AG09309 (cell line): ENCODE data around the gene LPA.
"Not testable (repeated sequence)": the region's sequence is repeated elsewhere in the genome, so short reads cannot be mapped to it uniquely, and the experiment has no call there.

ENCODE experiments used
- DNase-seq: peaks from one replicate; pipeline ENCODE4 v3.0.0-alpha.2; 2010; ENCODE audit warnings: low read depth
- H3K4me3 ChIP-seq: 2 replicates; pipeline ENCODE4 v1.5.1; 2011; ENCODE audit warnings: mild to moderate bottlenecking, low read depth, low read length, moderate library complexity; ENCODE audit not compliant: control insufficient read depth
- CTCF ChIP-seq: IDR thresholded peaks from 2 replicates; pipeline ENCODE4 v1.5.1; 2011; ENCODE audit warnings: mild to moderate bottlenecking, low read depth, low read length, inconsistent platforms; ENCODE audit not compliant: insufficient read depth, control insufficient read depth; ENCODE audit errors: missing control alignments

Gene LPA

GRCh38 chr6:160595838-160596832 is 67.9 kb downstream of the LPA start:
- no peak for DNase-seq
- no peak for TF ChIP-seq CTCF
- H3K4me3 ChIP-seq: no peak overlapping the region

GRCh38 chr6:160595297-160595696 is 68.8 kb downstream of the LPA start:
- DNase-seq, H3K4me3 ChIP-seq: not testable (repeated sequence)

GRCh38 chr6:160586374-160586773 is 77.7 kb downstream of the LPA start:
- DNase-seq: no peak
- H3K4me3 ChIP-seq: no peak overlapping the region
- no peak for TF ChIP-seq CTCF

- no peak overlapping the region for H3K4me3 ChIP-seq
- TF ChIP-seq CTCF: no peak
- no peak for DNase-seq
These were observed 80.3 kb downstream of the LPA start for GRCh38 chr6:160583794-160584193.

GRCh38 chr6:160581406-160581805 is 82.7 kb downstream of the LPA start:
- H3K4me3 ChIP-seq: no peak overlapping the region
- TF ChIP-seq CTCF: no peak
- no peak for DNase-seq

- H3K4me3 ChIP-seq, DNase-seq: not testable (repeated sequence)
These were observed 85.6 kb downstream of the LPA start for GRCh38 chr6:160578515-160578914.

GRCh38 chr6:160573943-160574342 is 90.1 kb downstream of the LPA start:
- DNase-seq: no peak
- no peak overlapping the region for H3K4me3 ChIP-seq
- no peak for TF ChIP-seq CTCF

- not testable (repeated sequence) for H3K4me3 ChIP-seq, DNase-seq
These were observed 92.9 kb downstream of the LPA start for GRCh38 chr6:160571201-160571600.
